Mammary epithelial cell (primary cell): ENCODE results near the gene ENPP7.

ENCODE experiments used
- EZH2 ChIP-seq: IDR thresholded peaks from 2 replicates; pipeline ENCODE4 v1.6.1; 2012; ENCODE audit warnings: low read length, inconsistent platforms, borderline replicate concordance
- TF ChIP-seq, protein P1 (sequence below), 2 donors: IDR thresholded peaks in 1 of 2; conservative IDR thresholded peaks in 1 of 2; 2 replicates each; pipeline ENCODE4 v1.5.1; 2011 to 2012; ENCODE audit warnings: inconsistent platforms in 2 of 2, low read length in 2 of 2, mild to moderate bottlenecking in 2 of 2, control low read depth in 1 of 2, low read depth in 1 of 2; ENCODE audit not compliant: insufficient read depth in 1 of 2; ENCODE audit errors: extremely low read depth in 1 of 2

DNA sequence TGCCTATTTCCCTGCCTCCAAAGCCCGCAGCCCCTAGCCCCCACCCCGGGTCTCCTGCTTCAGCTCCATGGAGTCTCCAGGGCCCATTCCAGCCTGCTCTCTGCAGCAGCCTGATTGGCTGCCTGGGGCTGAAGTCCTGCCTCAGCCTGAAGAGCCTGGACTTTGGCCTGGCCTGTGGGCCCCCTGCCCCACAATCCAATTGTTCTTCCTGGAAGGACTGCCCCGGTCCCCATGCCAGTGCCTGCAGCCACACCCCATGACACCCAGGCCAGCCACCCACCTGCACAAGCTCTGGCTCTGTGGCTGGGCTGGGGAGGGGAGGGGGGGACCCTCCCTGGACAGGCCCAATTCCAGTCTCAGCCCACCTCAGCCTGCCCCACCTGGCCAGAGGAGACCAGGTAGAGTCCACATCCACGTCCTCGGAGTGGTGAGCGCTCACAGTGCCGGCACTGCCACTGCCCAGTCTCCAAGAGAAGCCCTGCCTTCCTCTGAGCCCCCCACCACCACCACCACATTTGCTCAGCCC is 12.3 kb downstream of the ENPP7 start:
- TF ChIP-seq EZH2 = no peak
- TF ChIP-seq, protein P1, sequence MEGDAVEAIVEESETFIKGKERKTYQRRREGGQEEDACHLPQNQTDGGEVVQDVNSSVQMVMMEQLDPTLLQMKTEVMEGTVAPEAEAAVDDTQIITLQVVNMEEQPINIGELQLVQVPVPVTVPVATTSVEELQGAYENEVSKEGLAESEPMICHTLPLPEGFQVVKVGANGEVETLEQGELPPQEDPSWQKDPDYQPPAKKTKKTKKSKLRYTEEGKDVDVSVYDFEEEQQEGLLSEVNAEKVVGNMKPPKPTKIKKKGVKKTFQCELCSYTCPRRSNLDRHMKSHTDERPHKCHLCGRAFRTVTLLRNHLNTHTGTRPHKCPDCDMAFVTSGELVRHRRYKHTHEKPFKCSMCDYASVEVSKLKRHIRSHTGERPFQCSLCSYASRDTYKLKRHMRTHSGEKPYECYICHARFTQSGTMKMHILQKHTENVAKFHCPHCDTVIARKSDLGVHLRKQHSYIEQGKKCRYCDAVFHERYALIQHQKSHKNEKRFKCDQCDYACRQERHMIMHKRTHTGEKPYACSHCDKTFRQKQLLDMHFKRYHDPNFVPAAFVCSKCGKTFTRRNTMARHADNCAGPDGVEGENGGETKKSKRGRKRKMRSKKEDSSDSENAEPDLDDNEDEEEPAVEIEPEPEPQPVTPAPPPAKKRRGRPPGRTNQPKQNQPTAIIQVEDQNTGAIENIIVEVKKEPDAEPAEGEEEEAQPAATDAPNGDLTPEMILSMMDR (conservative IDR thresholded peaks at IDR 0.05 in 1 of 2, IDR thresholded peaks at IDR 0.05 in 1 of 2; ENCODE audit: extremely low read depth in 1 of 2, insufficient read depth in 1 of 2, low read depth in 1 of 2, low read length in 2 of 2) = no peak
